Measurements from ENCODE around the gene WDR45B. TPM values are rescaled to one million over a fixed set of nuclear protein-coding genes. Genes with fewer than 3 reads are reported as not detected.

WDR45B gene
- total RNA-seq, 1 experiment from 2014 or later, result 110 TPM

- no peak overlapping the region for H3K4me3 Mint-ChIP-seq
- Histone ChIP-seq H3T11ph (ENCODE audit: low read length) (no peak overlapping the region), H3K27ac (ENCODE audit: insufficient read length, low read depth, low read length) (no peak overlapping the region), H2BK12ac (ENCODE audit: insufficient read length, low read depth, low read length) (no peak overlapping the region), H4K91ac (ENCODE audit: insufficient read length, low read depth, low read length) (no peak overlapping the region), H2AK5ac (ENCODE audit: insufficient read length, low read length) (no peak overlapping the region), H2BK20ac (ENCODE audit: low read depth, low read length, poor library complexity, severe bottlenecking) (no peak overlapping the region), H4K20me1 (ENCODE audit: control insufficient read depth, insufficient read depth, insufficient read length) (no peaks in the 10 kb centered on the region), H3K27me3 (ENCODE audit: insufficient read depth, low read length) (no peaks in the 10 kb centered on the region), H2BK120ac (ENCODE audit: low read depth, low read length, poor library complexity, severe bottlenecking) (no peak overlapping the region), H2BK15ac (ENCODE audit: low read depth, low read length) (no peak overlapping the region), H3K23ac (ENCODE audit: insufficient read length, low read depth, low read length) (no peak overlapping the region), H3K4me2 (ENCODE audit: insufficient read depth, insufficient read length, low read length) (no peak overlapping the region), H4K8ac (replicated peaks; ENCODE audit: insufficient read length, low read depth, low read length) (no peak overlapping the region), H3K9ac (ENCODE audit: extremely low read depth, insufficient read length, low read length) (no peak overlapping the region), H3K56ac (ENCODE audit: insufficient read length, low read depth, low read length) (no peak overlapping the region), H3K4me1 (ENCODE audit: insufficient read depth, low read length) (no peaks in the 10 kb centered on the region), H3K79me1 (ENCODE audit: insufficient read depth, low read depth, low read length, poor library complexity, severe bottlenecking) (no peaks in the 10 kb centered on the region), H3K9me3 (ENCODE audit: control insufficient read depth, low read depth, low read length) (no peaks in the 10 kb centered on the region), H3K79me2 (ENCODE audit: insufficient read depth, low read length) (no peaks in the 10 kb centered on the region), H3K23me2 (ENCODE audit: insufficient read length, low read depth, low read length, poor library complexity, severe bottlenecking) (no peaks in the 10 kb centered on the region), H3K4ac (ENCODE audit: low read depth, low read length) (no peak overlapping the region), H2BK5ac (ENCODE audit: insufficient read length, low read length) (no peak overlapping the region), H3K18ac (ENCODE audit: insufficient read length, low read depth, low read length) (no peak overlapping the region), H3K14ac (ENCODE audit: insufficient read depth, low read length) (no peak overlapping the region), H2AFZ (ENCODE audit: low read length) (no peak overlapping the region), H4K5ac (ENCODE audit: insufficient read length, low read depth, low read length) (no peak overlapping the region)
- no peaks in the 10 kb centered on the region; a peak in 1 of 7 replicates for H3K36me3 Mint-ChIP-seq (ENCODE audit: insufficient read depth in 1 of 3, low read depth in 3 of 3)
- no peak for DNase-seq
- H3K9me3 Mint-ChIP-seq, result peaks cover 0 to 8% of the 10 kb centered on the region in 2 experiments; a peak in 1 of 5 replicates
- H3K4me1 Mint-ChIP-seq, result no peaks in the 10 kb centered on the region
- WGBS (ENCODE audit: extremely low coverage, insufficient read length, low lambda C conversion rate), result no CpG with 5 or more reads among the region's 16 CpGs
- no peak for TF ChIP-seq CTCF (conservative IDR thresholded peaks at IDR 0.05)
- H3K27ac Mint-ChIP-seq, result peak overlapping the region in 1 of 3 experiments; percentile 37; a peak in 2 of 7 replicates
- H3K27me3 Mint-ChIP-seq (ENCODE audit: low read depth), result peaks cover 4% of the 10 kb centered on the region
Observed at GRCh38 chr17:82656266-82656665, 8.0 kb upstream of the WDR45B start.
